Skeletal muscle satellite cell (primary cell): ENCODE measurements around the gene TMEM120B.
"Not testable (repeated sequence)": the region's sequence is repeated elsewhere in the genome, so short reads cannot be mapped to it uniquely, and the experiment has no call there.

Experiments
- H3K27me3 ChIP-seq: 2 replicates; pipeline ENCODE4 v1.7.0; 2013; ENCODE audit warnings: low read length; ENCODE audit not compliant: control insufficient read depth, insufficient read depth
- H3K36me3 ChIP-seq: 2 replicates; pipeline ENCODE4 v1.7.0; 2013; ENCODE audit warnings: mild to moderate bottlenecking, control low read depth, low read length; ENCODE audit not compliant: insufficient read depth
- H3K4me1 ChIP-seq: 2 replicates; pipeline ENCODE4 v1.7.0; 2013; ENCODE audit warnings: low read length; ENCODE audit not compliant: control insufficient read depth, insufficient read depth
- H3K4me2 ChIP-seq: 2 replicates; pipeline ENCODE4 v1.7.0; 2013; ENCODE audit warnings: mild to moderate bottlenecking, low read length
- H3K4me3 ChIP-seq: 2 replicates; pipeline ENCODE4 v1.7.0; 2013; ENCODE audit warnings: low read length
- H3K9ac ChIP-seq: 2 replicates; pipeline ENCODE4 v1.7.0; 2013; ENCODE audit warnings: mild to moderate bottlenecking, low read depth, low read length, moderate library complexity
- H3K9me3 ChIP-seq: replicated peaks from 2 replicates; pipeline ENCODE4 v1.7.0; 2013; ENCODE audit warnings: mild to moderate bottlenecking, control low read depth, low read length

TMEM120B gene

GRCh38 chr12:121749267-121749666, 36.7 kb downstream of the TMEM120B start:
- Histone ChIP-seq H3K4me3 (no peak overlapping the region), H3K4me2 (no peak overlapping the region), H3K4me1 (peaks cover 8% of the 10 kb centered on the region), H3K9me3 (no peaks in the 10 kb centered on the region), H3K9ac (no peak overlapping the region), H3K36me3 (peaks cover 16% of the 10 kb centered on the region), H3K27me3 (no peaks in the 10 kb centered on the region)

GRCh38 chr12:121750507-121750955, 38.0 kb downstream of the TMEM120B start:
- Histone ChIP-seq H3K9me3 (no peaks in the 10 kb centered on the region), H3K27me3 (no peaks in the 10 kb centered on the region), H3K36me3 (peaks cover 16% of the 10 kb centered on the region), H3K4me1 (peaks cover 8% of the 10 kb centered on the region), H3K4me3 (no peak overlapping the region), H3K4me2 (no peak overlapping the region), H3K9ac (no peak overlapping the region)

GRCh38 chr12:121751034-121751433, 38.5 kb downstream of the TMEM120B start:
- Histone ChIP-seq H3K27me3 (no peaks in the 10 kb centered on the region), H3K9ac (no peak overlapping the region), H3K4me1 (peaks cover 8% of the 10 kb centered on the region), H3K9me3 (no peaks in the 10 kb centered on the region), H3K36me3 (peaks cover 20% of the 10 kb centered on the region), H3K4me2 (no peak overlapping the region), H3K4me3 (no peak overlapping the region)

GRCh38 chr12:121751749-121752351, 39.3 kb downstream of the TMEM120B start:
- no peak overlapping the region for H3K4me2 ChIP-seq
- H3K9me3 ChIP-seq: no peaks in the 10 kb centered on the region
- H3K27me3 ChIP-seq: no peaks in the 10 kb centered on the region
- peaks cover 8% of the 10 kb centered on the region for H3K4me1 ChIP-seq
- H3K36me3 ChIP-seq: peaks cover 20% of the 10 kb centered on the region
- no peak overlapping the region for H3K4me3 ChIP-seq
- no peak overlapping the region for H3K9ac ChIP-seq

GRCh38 chr12:121753844-121754264, 41.3 kb downstream of the TMEM120B start:
- H3K9ac ChIP-seq: no peak overlapping the region
- H3K36me3 ChIP-seq: peaks cover 20% of the 10 kb centered on the region
- peaks cover under 1% of the 10 kb centered on the region for H3K4me1 ChIP-seq
- H3K27me3 ChIP-seq: no peaks in the 10 kb centered on the region
- H3K4me3 ChIP-seq: no peak overlapping the region
- H3K4me2 ChIP-seq: no peak overlapping the region
- H3K9me3 ChIP-seq: no peaks in the 10 kb centered on the region

- H3K4me2 ChIP-seq: no peak overlapping the region
- no peak overlapping the region for H3K4me3 ChIP-seq
- H3K9me3 ChIP-seq: no peaks in the 10 kb centered on the region
- H3K9ac ChIP-seq: no peak overlapping the region
- no peaks in the 10 kb centered on the region for H3K27me3 ChIP-seq
- no peaks in the 10 kb centered on the region for H3K4me1 ChIP-seq
- peaks cover 14% of the 10 kb centered on the region for H3K36me3 ChIP-seq
Observed at GRCh38 chr12:121754836-121755235, 42.3 kb downstream of the TMEM120B start.

- no peak overlapping the region for H3K4me3 ChIP-seq
- no peaks in the 10 kb centered on the region for H3K9me3 ChIP-seq
- no peaks in the 10 kb centered on the region for H3K4me1 ChIP-seq
- H3K9ac ChIP-seq: no peak overlapping the region
- H3K4me2 ChIP-seq: no peak overlapping the region
- H3K27me3 ChIP-seq: no peaks in the 10 kb centered on the region
- H3K36me3 ChIP-seq: peaks cover 11% of the 10 kb centered on the region
Observed at GRCh38 chr12:121755591-121755990, 43.0 kb downstream of the TMEM120B start.

GRCh38 chr12:121758536-121758935, 46.0 kb downstream of the TMEM120B start:
- H3K9me3 ChIP-seq, H3K4me1 ChIP-seq, H3K27me3 ChIP-seq, H3K9ac ChIP-seq, H3K36me3 ChIP-seq, H3K4me2 ChIP-seq, H3K4me3 ChIP-seq: not testable (repeated sequence)

GRCh38 chr12:121762269-121762668, 49.7 kb downstream of the TMEM120B start:
- H3K9ac ChIP-seq: no peak overlapping the region
- no peaks in the 10 kb centered on the region for H3K9me3 ChIP-seq
- no peak overlapping the region for H3K4me2 ChIP-seq
- peaks cover 19% of the 10 kb centered on the region for H3K4me1 ChIP-seq
- H3K4me3 ChIP-seq: no peak overlapping the region
- no peaks in the 10 kb centered on the region for H3K27me3 ChIP-seq
- peaks cover 13% of the 10 kb centered on the region for H3K36me3 ChIP-seq

- Histone ChIP-seq H3K27me3 (no peaks in the 10 kb centered on the region), H3K4me2 (no peak overlapping the region), H3K9ac (no peak overlapping the region), H3K36me3 (peaks cover 13% of the 10 kb centered on the region), H3K4me3 (no peak overlapping the region), H3K9me3 (no peaks in the 10 kb centered on the region), H3K4me1 (peaks cover 30% of the 10 kb centered on the region)
Observed at GRCh38 chr12:121764808-121765207, 52.3 kb downstream of the TMEM120B start.

- Histone ChIP-seq H3K4me2 (no peak overlapping the region), H3K4me3 (no peak overlapping the region), H3K27me3 (no peaks in the 10 kb centered on the region), H3K4me1 (peaks cover 30% of the 10 kb centered on the region), H3K9ac (no peak overlapping the region), H3K9me3 (no peaks in the 10 kb centered on the region), H3K36me3 (peaks cover 13% of the 10 kb centered on the region)
Observed at GRCh38 chr12:121765573-121765972, 53.0 kb downstream of the TMEM120B start.

GRCh38 chr12:121766290-121767039, 53.9 kb downstream of the TMEM120B start:
- Histone ChIP-seq H3K9me3 (no peaks in the 10 kb centered on the region), H3K4me3 (no peak overlapping the region), H3K4me2 (no peak overlapping the region), H3K4me1 (peaks cover 30% of the 10 kb centered on the region), H3K27me3 (no peaks in the 10 kb centered on the region), H3K36me3 (peaks cover 13% of the 10 kb centered on the region), H3K9ac (no peak overlapping the region)
